ENCODE results near the gene PCSK2. TPM values are rescaled to one million over a fixed set of nuclear protein-coding genes. Genes with fewer than 3 reads are reported as not detected.

The PCSK2 gene
- total RNA-seq, 1 experiment from 2014 or later: not detected

DNA sequence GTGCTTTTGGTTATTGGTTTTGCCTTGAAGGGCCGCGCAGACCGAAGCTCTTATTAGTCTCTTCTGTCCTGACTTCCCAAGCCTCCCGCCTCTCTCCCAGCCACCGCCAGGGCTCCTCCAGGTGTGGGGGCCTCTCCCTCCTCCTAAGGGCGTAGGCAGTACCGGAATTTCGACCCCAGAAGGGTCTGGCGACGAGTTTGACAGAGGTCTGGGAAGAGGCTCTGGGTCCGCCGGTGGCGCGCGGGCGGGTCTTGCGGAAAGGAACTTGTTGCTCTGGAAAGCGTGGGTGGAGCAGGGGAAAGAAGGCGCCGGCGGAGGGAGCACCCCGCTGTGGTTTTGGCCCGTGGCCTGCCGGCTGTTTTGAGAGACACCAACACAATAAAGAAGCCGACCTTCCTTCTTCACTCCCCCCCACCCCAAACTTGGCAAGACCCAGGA, 1.8 kb downstream of the PCSK2 start:
- H3K4me1 Mint-ChIP-seq (ENCODE audit: insufficient read depth, unreplicated experiment): no peaks in the 10 kb centered on the region
- no peak overlapping the region for H3K27ac Mint-ChIP-seq (ENCODE audit: low read depth, unreplicated experiment)
- no TSS peak for BruUV-seq (replicated peaks)
- peaks cover 61% of the 10 kb centered on the region for H3K27me3 Mint-ChIP-seq (ENCODE audit: insufficient read depth, unreplicated experiment)
- intact Hi-C loops (cut with micrococcal nuclease): no loop called here
- H3K36me3 Mint-ChIP-seq (ENCODE audit: insufficient read depth, unreplicated experiment): no peaks in the 10 kb centered on the region
- CTCF ChIA-PET: no interaction called here
- DNase-seq (ENCODE audit: unreplicated experiment): no peak
- POLR2A ChIA-PET: no interaction called here
- TF ChIP-seq, protein P1, sequence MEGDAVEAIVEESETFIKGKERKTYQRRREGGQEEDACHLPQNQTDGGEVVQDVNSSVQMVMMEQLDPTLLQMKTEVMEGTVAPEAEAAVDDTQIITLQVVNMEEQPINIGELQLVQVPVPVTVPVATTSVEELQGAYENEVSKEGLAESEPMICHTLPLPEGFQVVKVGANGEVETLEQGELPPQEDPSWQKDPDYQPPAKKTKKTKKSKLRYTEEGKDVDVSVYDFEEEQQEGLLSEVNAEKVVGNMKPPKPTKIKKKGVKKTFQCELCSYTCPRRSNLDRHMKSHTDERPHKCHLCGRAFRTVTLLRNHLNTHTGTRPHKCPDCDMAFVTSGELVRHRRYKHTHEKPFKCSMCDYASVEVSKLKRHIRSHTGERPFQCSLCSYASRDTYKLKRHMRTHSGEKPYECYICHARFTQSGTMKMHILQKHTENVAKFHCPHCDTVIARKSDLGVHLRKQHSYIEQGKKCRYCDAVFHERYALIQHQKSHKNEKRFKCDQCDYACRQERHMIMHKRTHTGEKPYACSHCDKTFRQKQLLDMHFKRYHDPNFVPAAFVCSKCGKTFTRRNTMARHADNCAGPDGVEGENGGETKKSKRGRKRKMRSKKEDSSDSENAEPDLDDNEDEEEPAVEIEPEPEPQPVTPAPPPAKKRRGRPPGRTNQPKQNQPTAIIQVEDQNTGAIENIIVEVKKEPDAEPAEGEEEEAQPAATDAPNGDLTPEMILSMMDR (IDR thresholded peaks at IDR 0.05; ENCODE audit: unreplicated experiment): no peak
- no peak overlapping the region for H3K4me3 Mint-ChIP-seq (ENCODE audit: unreplicated experiment)
- H3K9me3 Mint-ChIP-seq (ENCODE audit: unreplicated experiment): no peaks in the 10 kb centered on the region

DNA sequence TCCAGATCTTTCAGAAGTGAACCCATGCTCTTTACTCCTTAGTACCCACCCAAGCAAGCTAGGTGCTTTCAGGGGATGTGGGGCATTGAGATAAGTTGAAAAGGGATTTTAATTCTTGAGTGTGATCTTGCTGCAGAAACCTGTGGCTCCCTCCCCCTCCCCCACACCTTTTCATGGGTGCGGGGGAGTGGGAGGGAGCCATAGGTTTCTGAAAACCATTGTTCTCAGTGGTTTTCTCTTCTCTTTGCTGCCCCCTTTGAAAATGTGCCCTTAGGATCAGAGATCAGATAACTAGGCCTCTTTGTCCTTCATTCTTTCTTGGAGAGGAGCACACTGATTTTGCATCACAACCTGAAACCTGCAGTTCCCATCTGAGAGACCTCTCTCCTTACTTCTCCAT, 2.4 kb downstream of the PCSK2 start:
- intact Hi-C loops (cut with micrococcal nuclease): no loop called here
- Mint-ChIP-seq H3K27me3 (ENCODE audit: insufficient read depth, unreplicated experiment) (peaks cover 61% of the 10 kb centered on the region), H3K4me1 (ENCODE audit: insufficient read depth, unreplicated experiment) (no peaks in the 10 kb centered on the region)

DNA sequence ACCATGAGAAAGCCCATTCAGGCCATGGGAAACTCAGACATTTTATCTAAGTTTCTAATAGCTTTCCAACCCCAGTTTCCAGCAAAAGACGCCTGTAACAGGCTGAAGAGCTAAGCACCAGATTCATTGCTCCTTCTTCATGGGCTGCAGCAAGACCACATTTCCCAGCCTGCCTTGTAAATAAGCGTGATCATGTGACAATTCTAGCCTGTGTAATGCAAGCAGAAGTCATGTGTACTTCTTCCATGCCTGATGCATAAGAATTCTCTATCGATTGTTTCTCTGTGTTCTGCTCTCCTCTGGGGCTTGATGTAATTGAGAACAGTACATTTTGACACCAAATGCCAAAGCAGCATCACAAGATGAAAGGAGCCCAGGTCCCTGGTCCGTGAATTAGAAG, 6.8 kb downstream of the PCSK2 start:
- no peaks in the 10 kb centered on the region for H3K36me3 Mint-ChIP-seq (ENCODE audit: insufficient read depth, unreplicated experiment)
- no peak overlapping the region for H3K4me3 Mint-ChIP-seq (ENCODE audit: unreplicated experiment)
- CTCF ChIA-PET: no interaction called here
- no peak overlapping the region for H3K27ac Mint-ChIP-seq (ENCODE audit: low read depth, unreplicated experiment)
- TF ChIP-seq, protein P1 (IDR thresholded peaks at IDR 0.05; ENCODE audit: unreplicated experiment): no peak
- no TSS peak for BruUV-seq (replicated peaks)
- POLR2A ChIA-PET: no interaction called here
- H3K27me3 Mint-ChIP-seq (ENCODE audit: insufficient read depth, unreplicated experiment): peaks cover 37% of the 10 kb centered on the region
- no peaks in the 10 kb centered on the region for H3K9me3 Mint-ChIP-seq (ENCODE audit: unreplicated experiment)
- H3K4me1 Mint-ChIP-seq (ENCODE audit: insufficient read depth, unreplicated experiment): no peaks in the 10 kb centered on the region
- DNase-seq (ENCODE audit: unreplicated experiment): no peak
- intact Hi-C loops (cut with micrococcal nuclease): no loop called here

More for the DNA sequence above, 2.4 kb downstream of the PCSK2 start:
- POLR2A ChIA-PET: no interaction called here
- no peaks in the 10 kb centered on the region for H3K36me3 Mint-ChIP-seq (ENCODE audit: insufficient read depth, unreplicated experiment)
- BruUV-seq (replicated peaks): no TSS peak
- CTCF ChIA-PET: no interaction called here
- H3K4me3 Mint-ChIP-seq (ENCODE audit: unreplicated experiment): no peak overlapping the region
- DNase-seq (ENCODE audit: unreplicated experiment): no peak
- no peak overlapping the region for H3K27ac Mint-ChIP-seq (ENCODE audit: low read depth, unreplicated experiment)
- no peaks in the 10 kb centered on the region for H3K9me3 Mint-ChIP-seq (ENCODE audit: unreplicated experiment)
- TF ChIP-seq, protein P1 (IDR thresholded peaks at IDR 0.05; ENCODE audit: unreplicated experiment): no peak

DNA sequence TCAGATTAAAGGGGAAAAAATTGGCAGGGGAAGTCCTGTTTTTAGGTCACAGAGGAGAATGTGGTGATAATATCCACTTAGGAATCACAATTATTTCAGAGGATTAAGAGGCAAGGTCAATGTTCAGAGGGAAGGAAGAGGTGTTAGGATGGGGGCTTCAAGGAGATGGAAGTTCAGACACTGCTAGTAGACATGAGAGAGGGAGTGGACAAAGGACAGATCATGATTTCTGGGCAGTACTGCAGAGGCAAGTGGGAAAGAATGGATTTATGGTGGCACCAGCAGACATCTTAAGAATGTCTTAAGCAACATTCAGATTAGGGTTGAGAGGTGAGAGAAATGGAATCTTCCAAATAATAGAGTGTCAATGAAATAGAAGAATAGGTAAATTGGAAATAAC, 9.9 kb downstream of the PCSK2 start:
- no peak overlapping the region for H3K27ac Mint-ChIP-seq (ENCODE audit: low read depth, unreplicated experiment)
- POLR2A ChIA-PET: no interaction called here
- peaks cover 18% of the 10 kb centered on the region for H3K27me3 Mint-ChIP-seq (ENCODE audit: insufficient read depth, unreplicated experiment)
- no peaks in the 10 kb centered on the region for H3K4me1 Mint-ChIP-seq (ENCODE audit: insufficient read depth, unreplicated experiment)
- TF ChIP-seq, protein P1 (IDR thresholded peaks at IDR 0.05; ENCODE audit: unreplicated experiment): no peak
- BruUV-seq (replicated peaks): no TSS peak
- CTCF ChIA-PET: no interaction called here
- H3K4me3 Mint-ChIP-seq (ENCODE audit: unreplicated experiment): no peak overlapping the region
- H3K9me3 Mint-ChIP-seq (ENCODE audit: unreplicated experiment): no peaks in the 10 kb centered on the region
- DNase-seq (ENCODE audit: unreplicated experiment): no peak
- intact Hi-C loops (cut with micrococcal nuclease): no loop called here
- no peaks in the 10 kb centered on the region for H3K36me3 Mint-ChIP-seq (ENCODE audit: insufficient read depth, unreplicated experiment)

Measured in MCF 10A (cell line).